Skin epidermis (tissue), 12 donors: Measurements from ENCODE around the gene EBNA1BP2.

ENCODE experiments used
- H3K27ac ChIP-seq, 21 experiments: fragments of 200-600 bp; sonication (generic) in 11 of 21; one replicate each; pipeline ENCODE4 v1.5.0; 2020; ENCODE audit warnings: mild to moderate bottlenecking in 3 of 21, inconsistent platforms in 2 of 21, moderate library complexity in 2 of 21
- H3K4me3 ChIP-seq, 7 experiments: fragments of 200-600 bp; sonication (generic) in 2 of 7; one replicate each; pipeline ENCODE4 v1.5.0; 2020; ENCODE audit warnings: inconsistent platforms in 2 of 7, mild to moderate bottlenecking in 2 of 7, moderate library complexity in 1 of 7

Gene EBNA1BP2

GRCh38 chr1:43129426-43129825 is 42.7 kb downstream of the EBNA1BP2 start:
- Histone ChIP-seq H3K4me3 (no peak overlapping the region), H3K27ac (no peak overlapping the region)

GRCh38 chr1:43128816-43129215 is 43.3 kb downstream of the EBNA1BP2 start:
- no peak overlapping the region for H3K4me3 ChIP-seq
- H3K27ac ChIP-seq = no peak overlapping the region

DNA sequence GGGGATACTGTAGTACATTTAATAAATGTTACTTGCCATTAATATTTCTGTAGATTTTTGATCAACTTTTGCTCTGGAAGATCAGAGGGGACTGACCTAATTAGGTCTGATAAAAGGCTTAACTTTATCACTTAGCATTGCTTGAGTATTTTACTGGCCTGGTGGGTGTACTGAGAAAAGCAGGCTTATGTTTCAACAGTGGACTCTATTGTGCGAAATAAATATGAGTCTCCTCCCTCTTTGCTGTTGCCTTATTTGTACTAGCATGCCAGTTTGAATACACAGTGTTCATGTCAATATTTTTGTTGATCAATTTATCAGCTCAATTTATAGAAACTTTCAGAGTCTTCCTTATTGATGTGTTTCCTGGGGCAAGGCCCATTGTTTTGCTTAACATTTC is 49.1 kb downstream of the EBNA1BP2 start:
- Histone ChIP-seq H3K27ac (peak overlapping the region in 3 of 21 experiments; percentile 11 to 26 (median 14)), H3K4me3 (no peak overlapping the region)

GRCh38 chr1:43121256-43121900 is 50.7 kb downstream of the EBNA1BP2 start:
- Histone ChIP-seq H3K4me3 (peak overlapping the region in 5 of 7 experiments; percentile 14 to 32 (median 30)), H3K27ac (peak overlapping the region in 16 of 21 experiments; percentile 12 to 84 (median 60))

- peak overlapping the region in 16 of 21 experiments; percentile 33 to 84 (median 62) for H3K27ac ChIP-seq
- peak overlapping the region in 5 of 7 experiments; percentile 14 to 32 (median 30) for H3K4me3 ChIP-seq
These were observed 52.0 kb downstream of the EBNA1BP2 start for GRCh38 chr1:43119928-43120586.
